ENCODE results near the gene SV2B. TPM values are rescaled to one million over a fixed set of nuclear protein-coding genes. Genes with fewer than 3 reads are reported as not detected.

SV2B gene
- total RNA-seq, 1 donor from 2014 or later, result not detected

GRCh38 chr15:91238644-91239425 is 138.8 kb downstream of the SV2B start:
- no peak overlapping the region for H3K27ac Mint-ChIP-seq (ENCODE audit: unreplicated experiment)
- H3K9ac ChIP-seq (ENCODE audit: low read length), result no peak overlapping the region
- no peak overlapping the region for H3K4me2 ChIP-seq (ENCODE audit: low read length)
- H3K9me3 Mint-ChIP-seq (ENCODE audit: unreplicated experiment), result no peaks in the 10 kb centered on the region
- H2AFZ ChIP-seq (ENCODE audit: low read depth, low read length), result no peak overlapping the region
- no peaks in the 10 kb centered on the region for H3K27me3 ChIP-seq (ENCODE audit: insufficient read depth, low read length)
- FAIRE-seq (no peak), DNase-seq (ENCODE audit: low read depth) (no peak)
- H3K4me1 Mint-ChIP-seq (ENCODE audit: low read depth, unreplicated experiment), result no peaks in the 10 kb centered on the region
- H3K27me3 Mint-ChIP-seq (ENCODE audit: low read depth, unreplicated experiment), result peaks cover 20% of the 10 kb centered on the region
- no peak overlapping the region for H3K27ac ChIP-seq (ENCODE audit: low read depth, low read length)
- H3K36me3 ChIP-seq (ENCODE audit: insufficient read depth, low read length), result no peaks in the 10 kb centered on the region
- H3K4me3 Mint-ChIP-seq (ENCODE audit: unreplicated experiment), result no peak overlapping the region
- no peaks in the 10 kb centered on the region for H4K20me1 ChIP-seq (ENCODE audit: insufficient read depth, low read length)
- TF ChIP-seq CTCF (IDR thresholded peaks at IDR 0.05; ENCODE audit: insufficient read depth, low read depth, low read length) (no peak), EZH2 (IDR thresholded peaks at IDR 0.05; ENCODE audit: insufficient read depth, low read length) (no peak)
- no peak overlapping the region for H3K4me3 ChIP-seq (ENCODE audit: insufficient read depth, low read depth, low read length)
- H3K79me2 ChIP-seq (ENCODE audit: insufficient read depth, low read length), result no peaks in the 10 kb centered on the region
- H3K9me3 ChIP-seq (ENCODE audit: insufficient read depth, low read depth, low read length), result no peaks in the 10 kb centered on the region
- H3K4me1 ChIP-seq (ENCODE audit: insufficient read depth, low read length), result no peaks in the 10 kb centered on the region
- H3K36me3 Mint-ChIP-seq (ENCODE audit: low read depth, unreplicated experiment), result no peaks in the 10 kb centered on the region

- Mint-ChIP-seq H3K9me3 (ENCODE audit: unreplicated experiment) (no peaks in the 10 kb centered on the region), H3K27ac (ENCODE audit: unreplicated experiment) (no peak overlapping the region), H3K27me3 (ENCODE audit: low read depth, unreplicated experiment) (peaks cover 25% of the 10 kb centered on the region), H3K36me3 (ENCODE audit: low read depth, unreplicated experiment) (no peaks in the 10 kb centered on the region), H3K4me1 (ENCODE audit: low read depth, unreplicated experiment) (no peaks in the 10 kb centered on the region), H3K4me3 (ENCODE audit: unreplicated experiment) (no peak overlapping the region)
- no peaks in the 10 kb centered on the region for H3K4me1 ChIP-seq (ENCODE audit: insufficient read depth, low read length)
- H3K9me3 ChIP-seq (ENCODE audit: insufficient read depth, low read depth, low read length), result no peaks in the 10 kb centered on the region
- H3K4me3 ChIP-seq (ENCODE audit: insufficient read depth, low read depth, low read length), result no peak overlapping the region
- FAIRE-seq, result no peak
- H3K27me3 ChIP-seq (ENCODE audit: insufficient read depth, low read length), result no peaks in the 10 kb centered on the region
- no peak for DNase-seq (ENCODE audit: low read depth)
- H3K79me2 ChIP-seq (ENCODE audit: insufficient read depth, low read length), result no peaks in the 10 kb centered on the region
- H4K20me1 ChIP-seq (ENCODE audit: insufficient read depth, low read length), result no peaks in the 10 kb centered on the region
- no peak overlapping the region for H2AFZ ChIP-seq (ENCODE audit: low read depth, low read length)
- TF ChIP-seq EZH2 (IDR thresholded peaks at IDR 0.05; ENCODE audit: insufficient read depth, low read length) (no peak), CTCF (IDR thresholded peaks at IDR 0.05; ENCODE audit: insufficient read depth, low read depth, low read length) (no peak)
- no peaks in the 10 kb centered on the region for H3K36me3 ChIP-seq (ENCODE audit: insufficient read depth, low read length)
- no peak overlapping the region for H3K4me2 ChIP-seq (ENCODE audit: low read length)
- no peak overlapping the region for H3K9ac ChIP-seq (ENCODE audit: low read length)
- H3K27ac ChIP-seq (ENCODE audit: low read depth, low read length), result no peak overlapping the region
Measured at GRCh38 chr15:91243826-91244225, 143.8 kb downstream of the SV2B start.

GRCh38 chr15:91244919-91245318 is 144.9 kb downstream of the SV2B start:
- Mint-ChIP-seq H3K36me3 (ENCODE audit: low read depth, unreplicated experiment) (no peaks in the 10 kb centered on the region), H3K4me3 (ENCODE audit: unreplicated experiment) (no peak overlapping the region), H3K27ac (ENCODE audit: unreplicated experiment) (no peak overlapping the region), H3K27me3 (ENCODE audit: low read depth, unreplicated experiment) (peaks cover 30% of the 10 kb centered on the region), H3K4me1 (ENCODE audit: low read depth, unreplicated experiment) (no peaks in the 10 kb centered on the region), H3K9me3 (ENCODE audit: unreplicated experiment) (no peaks in the 10 kb centered on the region)
- H3K27me3 ChIP-seq (ENCODE audit: insufficient read depth, low read length), result no peaks in the 10 kb centered on the region
- no peak for DNase-seq (ENCODE audit: low read depth)
- H4K20me1 ChIP-seq (ENCODE audit: insufficient read depth, low read length), result no peaks in the 10 kb centered on the region
- no peak overlapping the region for H3K27ac ChIP-seq (ENCODE audit: low read depth, low read length)
- no peak overlapping the region for H3K4me2 ChIP-seq (ENCODE audit: low read length)
- no peak overlapping the region for H3K4me3 ChIP-seq (ENCODE audit: insufficient read depth, low read depth, low read length)
- H3K9me3 ChIP-seq (ENCODE audit: insufficient read depth, low read depth, low read length), result no peaks in the 10 kb centered on the region
- H2AFZ ChIP-seq (ENCODE audit: low read depth, low read length), result no peak overlapping the region
- H3K9ac ChIP-seq (ENCODE audit: low read length), result no peak overlapping the region
- H3K4me1 ChIP-seq (ENCODE audit: insufficient read depth, low read length), result no peaks in the 10 kb centered on the region
- no peak for FAIRE-seq
- TF ChIP-seq EZH2 (IDR thresholded peaks at IDR 0.05; ENCODE audit: insufficient read depth, low read length) (no peak), CTCF (IDR thresholded peaks at IDR 0.05; ENCODE audit: insufficient read depth, low read depth, low read length) (no peak)
- no peaks in the 10 kb centered on the region for H3K36me3 ChIP-seq (ENCODE audit: insufficient read depth, low read length)
- no peaks in the 10 kb centered on the region for H3K79me2 ChIP-seq (ENCODE audit: insufficient read depth, low read length)

All from astrocyte (in vitro differentiated cells and primary cell).